Ascending aorta (tissue), 2 donors: ENCODE data around the gene VWA8. TPM values are rescaled to one million over a fixed set of nuclear protein-coding genes. Genes with fewer than 3 reads are reported as not detected.

Source experiments
- DNase-seq, 2 donors: peaks; one replicate each; pipeline ENCODE4 v3.0.0-alpha.2; 2019; ENCODE audit warnings: low spot score in 2 of 2
- H3K27ac ChIP-seq, 2 donors: fragments of 200-600 bp; sonication (generic); one replicate each; pipeline ENCODE4 v1.5.1; 2016 to 2017; ENCODE audit warnings: mild to moderate bottlenecking in 1 of 2
- H3K27me3 ChIP-seq: fragments of 200-600 bp; sonication (generic); one replicate; pipeline ENCODE4 v1.5.1; 2017
- H3K36me3 ChIP-seq, 2 donors: fragments of 200-600 bp; sonication (generic); one replicate each; pipeline ENCODE4 v1.5.1; 2016
- H3K4me1 ChIP-seq, 2 donors: fragments of 200-600 bp; sonication (generic); one replicate each; pipeline ENCODE4 v1.5.1; 2016 to 2017; ENCODE audit warnings: mild to moderate bottlenecking in 1 of 2
- H3K4me3 ChIP-seq, 2 donors: fragments of 200-600 bp; sonication (generic); one replicate each; pipeline ENCODE4 v1.5.1; 2016 to 2017; ENCODE audit warnings: mild to moderate bottlenecking in 1 of 2
- H3K9me3 ChIP-seq, 2 donors: fragments of 200-600 bp; sonication (generic); one replicate each; pipeline ENCODE4 v1.5.1; 2016
- intact Hi-C: fragments of 100-400 bp; cut with DNase I; formaldehyde crosslinking; loops from one replicate; pipeline ENCODE4 v1.15.1; 2023
- total RNA-seq: library from RNA; depleted of rRNA; stranded (reverse); fragments of >200 nt; gene quantifications from one replicate; pipeline ENCODE4 v1.1.0, GENCODE V29; 2016
- TF ChIP-seq, protein P1 (sequence below), 3 experiments: fragments of 200-600 bp in 2 of 3; fragments of 450-650 bp in 1 of 3; sonication (generic) in 2 of 3; IDR thresholded peaks; one replicate each; pipeline ENCODE4 v1.5.1; 2016 to 2019; ENCODE audit warnings: antibody characterized with exemption in 3 of 3, mild to moderate bottlenecking in 1 of 3, moderate library complexity in 1 of 3

VWA8 gene
- total RNA-seq, 1 donor from 2014 or later: 10.4 TPM

DNA sequence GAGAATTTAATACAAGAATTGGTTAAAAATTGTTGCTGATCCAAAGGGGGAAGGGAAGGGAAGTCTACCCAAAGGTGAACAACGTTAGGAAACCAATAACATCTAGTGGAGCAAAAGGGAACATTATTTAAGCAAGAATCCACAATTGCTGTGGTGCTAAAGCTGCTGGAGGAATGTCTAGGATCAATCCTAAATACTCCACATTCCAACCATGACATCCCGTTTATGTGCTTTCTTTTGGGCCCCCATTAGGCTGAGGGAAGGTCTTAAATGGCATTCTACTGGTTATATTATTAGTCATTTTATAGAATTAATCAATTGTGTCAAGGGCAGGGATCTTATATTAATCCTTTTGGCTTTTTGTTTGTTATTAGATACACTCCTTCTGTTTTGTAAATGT lies 39.9 kb upstream of the VWA8 start:
- no peak overlapping the region for H3K27ac ChIP-seq
- no peaks in the 10 kb centered on the region for H3K36me3 ChIP-seq
- H3K4me1 ChIP-seq: no peaks in the 10 kb centered on the region
- intact Hi-C loops: no loop called here
- no peaks in the 10 kb centered on the region for H3K27me3 ChIP-seq
- H3K4me3 ChIP-seq: no peak overlapping the region
- DNase-seq: no peak
- no peaks in the 10 kb centered on the region for H3K9me3 ChIP-seq
- TF ChIP-seq, protein P1, sequence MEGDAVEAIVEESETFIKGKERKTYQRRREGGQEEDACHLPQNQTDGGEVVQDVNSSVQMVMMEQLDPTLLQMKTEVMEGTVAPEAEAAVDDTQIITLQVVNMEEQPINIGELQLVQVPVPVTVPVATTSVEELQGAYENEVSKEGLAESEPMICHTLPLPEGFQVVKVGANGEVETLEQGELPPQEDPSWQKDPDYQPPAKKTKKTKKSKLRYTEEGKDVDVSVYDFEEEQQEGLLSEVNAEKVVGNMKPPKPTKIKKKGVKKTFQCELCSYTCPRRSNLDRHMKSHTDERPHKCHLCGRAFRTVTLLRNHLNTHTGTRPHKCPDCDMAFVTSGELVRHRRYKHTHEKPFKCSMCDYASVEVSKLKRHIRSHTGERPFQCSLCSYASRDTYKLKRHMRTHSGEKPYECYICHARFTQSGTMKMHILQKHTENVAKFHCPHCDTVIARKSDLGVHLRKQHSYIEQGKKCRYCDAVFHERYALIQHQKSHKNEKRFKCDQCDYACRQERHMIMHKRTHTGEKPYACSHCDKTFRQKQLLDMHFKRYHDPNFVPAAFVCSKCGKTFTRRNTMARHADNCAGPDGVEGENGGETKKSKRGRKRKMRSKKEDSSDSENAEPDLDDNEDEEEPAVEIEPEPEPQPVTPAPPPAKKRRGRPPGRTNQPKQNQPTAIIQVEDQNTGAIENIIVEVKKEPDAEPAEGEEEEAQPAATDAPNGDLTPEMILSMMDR (IDR thresholded peaks at IDR 0.05): no peak

DNA sequence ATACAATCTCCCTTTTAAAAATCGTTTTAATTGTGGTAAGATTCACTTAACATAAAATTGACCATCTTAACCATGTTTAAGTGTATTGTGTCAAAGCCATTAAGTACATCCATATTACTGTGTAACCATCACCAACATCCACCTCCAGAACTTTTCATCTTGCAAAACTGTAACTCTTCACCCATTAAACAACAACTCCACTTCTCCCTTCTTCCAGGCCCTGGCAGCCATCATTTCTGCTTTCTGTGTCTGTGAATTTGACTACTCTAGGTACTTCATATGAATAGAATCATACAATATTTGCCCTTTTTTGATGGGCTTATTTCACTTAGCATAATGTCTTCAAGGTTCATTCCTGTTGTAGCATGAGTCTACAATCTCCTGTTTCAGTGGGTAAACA lies 36.5 kb upstream of the VWA8 start:
- Histone ChIP-seq H3K4me3 (no peak overlapping the region), H3K27ac (no peak overlapping the region), H3K27me3 (no peaks in the 10 kb centered on the region), H3K4me1 (no peaks in the 10 kb centered on the region), H3K36me3 (no peaks in the 10 kb centered on the region), H3K9me3 (no peaks in the 10 kb centered on the region)
- TF ChIP-seq, protein P1 (IDR thresholded peaks at IDR 0.05): no peak
- DNase-seq: no peak
- intact Hi-C loops: no loop called here

DNA sequence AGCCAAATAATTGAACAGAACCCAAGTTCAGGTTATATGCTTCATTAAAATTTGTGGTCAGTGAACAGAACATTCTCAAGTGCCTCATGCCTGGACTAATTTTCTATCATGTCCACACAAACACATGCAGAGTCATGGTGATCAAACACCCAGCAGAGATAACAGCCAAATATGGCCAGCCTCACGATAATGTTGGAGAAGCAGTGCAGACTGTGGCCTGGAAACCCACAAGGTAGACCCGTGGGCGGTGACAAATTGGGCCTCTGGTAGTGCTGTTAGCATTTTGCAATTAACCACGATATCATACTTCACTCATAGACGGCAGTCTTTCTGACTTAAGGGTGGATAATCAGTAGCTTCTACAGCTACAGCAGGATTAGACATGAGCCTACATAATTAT lies 35.0 kb upstream of the VWA8 start:
- Histone ChIP-seq H3K4me1 (no peaks in the 10 kb centered on the region), H3K36me3 (no peaks in the 10 kb centered on the region), H3K9me3 (no peaks in the 10 kb centered on the region), H3K4me3 (no peak overlapping the region), H3K27ac (no peak overlapping the region), H3K27me3 (no peaks in the 10 kb centered on the region)
- DNase-seq: no peak
- intact Hi-C loops: no loop called here
- TF ChIP-seq, protein P1 (IDR thresholded peaks at IDR 0.05): no peak

DNA sequence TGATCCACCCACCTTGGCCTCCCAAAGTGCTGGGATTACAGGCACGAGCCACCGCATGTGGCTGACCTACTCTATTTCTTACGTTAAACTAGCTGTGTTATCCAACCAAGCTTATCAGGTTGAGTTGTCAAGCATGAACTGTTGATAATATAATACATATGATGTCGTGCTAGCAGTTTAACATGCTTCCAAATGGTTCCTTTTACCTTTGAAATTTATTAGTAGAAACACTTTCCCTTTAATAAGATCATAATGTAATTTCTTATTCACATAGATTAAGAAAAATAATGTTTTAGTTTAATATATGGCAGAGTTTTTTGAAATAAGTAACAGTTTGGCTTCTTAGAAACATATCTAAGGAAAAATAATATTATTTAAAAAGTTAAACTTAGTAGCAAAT lies 34.4 kb upstream of the VWA8 start:
- Histone ChIP-seq H3K9me3 (no peaks in the 10 kb centered on the region), H3K36me3 (no peaks in the 10 kb centered on the region), H3K4me1 (no peaks in the 10 kb centered on the region), H3K27me3 (no peaks in the 10 kb centered on the region), H3K27ac (no peak overlapping the region), H3K4me3 (no peak overlapping the region)
- no peak for DNase-seq
- intact Hi-C loops: no loop called here
- TF ChIP-seq, protein P1 (IDR thresholded peaks at IDR 0.05): no peak

DNA sequence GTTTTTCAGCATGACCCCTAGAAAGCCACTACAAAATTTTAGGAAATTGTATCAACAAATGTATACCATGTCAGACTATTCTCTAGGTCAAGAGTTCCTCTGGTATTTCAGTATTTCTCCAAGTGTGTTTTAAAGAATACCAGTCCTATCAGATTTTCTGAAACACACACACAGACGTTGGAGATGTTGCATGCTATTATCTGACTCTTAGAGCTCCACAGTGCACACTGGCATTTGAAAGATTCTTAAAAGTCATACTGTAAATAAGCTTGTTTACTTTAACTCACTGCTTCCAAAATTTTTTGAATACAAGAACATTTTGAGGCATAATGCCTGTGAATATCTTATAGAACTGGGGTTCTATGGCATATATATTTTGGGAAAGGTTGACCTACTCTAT lies 33.8 kb upstream of the VWA8 start:
- no peaks in the 10 kb centered on the region for H3K36me3 ChIP-seq
- TF ChIP-seq, protein P1 (IDR thresholded peaks at IDR 0.05): no peak
- no peaks in the 10 kb centered on the region for H3K27me3 ChIP-seq
- no peak for DNase-seq
- H3K4me1 ChIP-seq: no peaks in the 10 kb centered on the region
- intact Hi-C loops: no loop called here
- no peak overlapping the region for H3K27ac ChIP-seq
- no peaks in the 10 kb centered on the region for H3K9me3 ChIP-seq
- H3K4me3 ChIP-seq: no peak overlapping the region

DNA sequence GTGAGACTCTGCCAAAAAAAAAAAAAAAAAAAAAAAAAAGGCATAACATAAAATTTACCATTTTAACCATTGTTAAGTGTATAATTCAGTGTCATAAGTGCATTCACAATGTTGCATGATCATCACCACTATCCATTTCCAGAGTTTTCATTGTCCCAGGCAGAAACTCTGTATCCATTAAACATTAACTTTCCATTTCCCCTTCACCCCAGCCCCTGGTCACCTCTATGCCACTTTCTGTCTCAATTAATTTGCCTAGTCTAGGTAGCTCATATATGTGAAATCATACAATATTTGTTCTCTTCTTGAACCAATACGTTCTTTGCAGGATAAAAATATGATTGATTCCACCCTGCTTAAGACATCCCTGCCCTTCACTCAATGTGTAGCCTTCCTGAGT lies 31.0 kb upstream of the VWA8 start:
- Histone ChIP-seq H3K27me3 (no peaks in the 10 kb centered on the region), H3K4me3 (no peak overlapping the region), H3K9me3 (no peaks in the 10 kb centered on the region), H3K36me3 (no peaks in the 10 kb centered on the region), H3K4me1 (no peaks in the 10 kb centered on the region), H3K27ac (no peak overlapping the region)
- DNase-seq: no peak
- intact Hi-C loops: no loop called here
- TF ChIP-seq, protein P1 (IDR thresholded peaks at IDR 0.05): no peak
